Measurements from ENCODE around the gene BLM. TPM values are rescaled to one million over a fixed set of nuclear protein-coding genes. Genes with fewer than 3 reads are reported as not detected.

BLM gene
- total RNA-seq, 1 experiment from 2014 or later: 24.6 TPM

GRCh38 chr15:90720131-90720530 lies 3.0 kb downstream of the BLM start:
- Histone ChIP-seq H3K4me1 (ENCODE audit: control insufficient read depth in 1 of 2, insufficient read depth in 2 of 2, low read length in 2 of 2) (peaks cover 11 to 19% of the 10 kb centered on the region in 2 experiments), H3K4me2 (ENCODE audit: low read length) (no peak overlapping the region), H3K4me3 (replicated peaks in 1 of 2; ENCODE audit: low read depth in 1 of 2, low read length in 2 of 2) (no peak overlapping the region), H3K9me3 (ENCODE audit: control insufficient read depth in 1 of 2, insufficient read depth in 1 of 2, low read depth in 1 of 2, low read length in 2 of 2) (no peaks in the 10 kb centered on the region), H3K9ac (ENCODE audit: low read length) (no peak overlapping the region), H3K27me3 (ENCODE audit: insufficient read depth, low read length) (no peaks in the 10 kb centered on the region), H3K9me2 (ENCODE audit: insufficient read depth) (no peaks in the 10 kb centered on the region), H3K27ac (ENCODE audit: low read depth, low read length) (no peak overlapping the region), H3K36me3 (ENCODE audit: control insufficient read depth in 1 of 2, insufficient read depth in 2 of 2, low read length in 2 of 2) (peaks cover 0 to 7% of the 10 kb centered on the region in 2 experiments; a peak in 1 of 4 replicates), H3K79me2 (ENCODE audit: insufficient read depth, low read length) (peaks cover 71% of the 10 kb centered on the region), H2AFZ (ENCODE audit: low read depth, low read length, poor library complexity, severe bottlenecking) (no peak overlapping the region), H4K20me1 (ENCODE audit: insufficient read depth) (no peaks in the 10 kb centered on the region)
- DNase-seq (ENCODE audit: low read depth, low spot score) (no peak), ATAC-seq (no peak)
- ChIA-PET RAD21 (ENCODE audit: low non-redundant PET in 1 of 2, low total read pairs in 2 of 2, uncharacterized antibody in 2 of 2, unreplicated experiment in 2 of 2) (no interaction called here), POLR2A (no interaction called here), CTCF (no interaction called here)
- intact Hi-C loops (cut with micrococcal nuclease): no loop called here
- TF ChIP-seq SP1 (IDR thresholded peaks at IDR 0.05; ENCODE audit: low read depth): no peak
- TF ChIP-seq ZNF274 (IDR thresholded peaks at IDR 0.05; ENCODE audit: low read depth, low read length): no peak
- TF ChIP-seq YY1 (IDR thresholded peaks at IDR 0.05; ENCODE audit: extremely low read depth, insufficient replicate concordance, low read depth, low read length): no peak
- BruUV-seq (replicated peaks): no TSS peak

GRCh38 chr15:90729261-90729660 lies 12.1 kb downstream of the BLM start:
- H3K27ac ChIP-seq (ENCODE audit: low read depth, low read length): no peak overlapping the region
- intact Hi-C loops (cut with micrococcal nuclease): no loop called here
- H4K20me1 ChIP-seq (ENCODE audit: insufficient read depth): no peaks in the 10 kb centered on the region
- no peak for ATAC-seq
- no peak overlapping the region for H3K9ac ChIP-seq (ENCODE audit: low read length)
- BruUV-seq (replicated peaks): no TSS peak
- DNase-seq (ENCODE audit: low read depth, low spot score): no peak
- CTCF ChIA-PET: no interaction called here
- no peaks in the 10 kb centered on the region for H3K9me2 ChIP-seq (ENCODE audit: insufficient read depth)
- no peak overlapping the region for H2AFZ ChIP-seq (ENCODE audit: low read depth, low read length, poor library complexity, severe bottlenecking)
- H3K4me3 ChIP-seq (replicated peaks in 1 of 2; ENCODE audit: low read depth in 1 of 2, low read length in 2 of 2): no peak overlapping the region
- RAD21 ChIA-PET (ENCODE audit: low non-redundant PET in 1 of 2, low total read pairs in 2 of 2, uncharacterized antibody in 2 of 2, unreplicated experiment in 2 of 2): no interaction called here
- no peaks in the 10 kb centered on the region for H3K9me3 ChIP-seq (ENCODE audit: control insufficient read depth in 1 of 2, insufficient read depth in 1 of 2, low read depth in 1 of 2, low read length in 2 of 2)
- H3K27me3 ChIP-seq (ENCODE audit: insufficient read depth, low read length): no peaks in the 10 kb centered on the region
- POLR2A ChIA-PET: interaction anchor here (1.2 kb wide), 1 partner anchor 12 kb away, joined by 4 read pairs; the partner anchor contains the start of gene BLM
- peaks cover 90% of the 10 kb centered on the region for H3K79me2 ChIP-seq (ENCODE audit: insufficient read depth, low read length)
- H3K36me3 ChIP-seq (ENCODE audit: control insufficient read depth in 1 of 2, insufficient read depth in 2 of 2, low read length in 2 of 2): peaks cover 0 to 4% of the 10 kb centered on the region in 2 experiments; a peak in 1 of 4 replicates
- no peak overlapping the region for H3K4me2 ChIP-seq (ENCODE audit: low read length)
- TF ChIP-seq SIN3A (IDR thresholded peaks at IDR 0.05; ENCODE audit: low read depth) (no peak), SP1 (IDR thresholded peaks at IDR 0.05; ENCODE audit: low read depth) (no peak), EZH2 (IDR thresholded peaks at IDR 0.05) (no peak), JUND (IDR thresholded peaks at IDR 0.05) (no peak), CTCF (IDR thresholded peaks at IDR 0.05 in 2 of 3, conservative IDR thresholded peaks at IDR 0.05 in 1 of 3; ENCODE audit: borderline replicate concordance in 1 of 3, insufficient read depth in 1 of 3, low read depth in 2 of 3, low read length in 2 of 3) (no peak)
- no peaks in the 10 kb centered on the region for H3K4me1 ChIP-seq (ENCODE audit: control insufficient read depth in 1 of 2, insufficient read depth in 2 of 2, low read length in 2 of 2)

Data from HCT116 (cell line).